ENCODE data around the gene EGFL7. TPM values are rescaled to one million over a fixed set of nuclear protein-coding genes. Genes with fewer than 3 reads are reported as not detected.

The EGFL7 gene
- total RNA-seq, 1 experiment from 2014 or later: 38.0 TPM

GRCh38 chr9:136681945-136682699, 19.4 kb downstream of the EGFL7 start:
- H3K79me1 ChIP-seq (ENCODE audit: insufficient read depth, low read depth, low read length, poor library complexity, severe bottlenecking): peaks cover 4% of the 10 kb centered on the region
- H3K18ac ChIP-seq (ENCODE audit: insufficient read length, low read depth, low read length): no peak overlapping the region
- no peak overlapping the region for H2BK12ac ChIP-seq (ENCODE audit: insufficient read length, low read depth, low read length)
- H3K27ac ChIP-seq (ENCODE audit: insufficient read length, low read depth, low read length): no peak overlapping the region
- TF ChIP-seq CTCF (conservative IDR thresholded peaks at IDR 0.05): no peak
- no peaks in the 10 kb centered on the region for H3K27me3 ChIP-seq (ENCODE audit: insufficient read depth, low read length)
- no peak overlapping the region for H2AFZ ChIP-seq (ENCODE audit: low read length)
- peaks cover 3% of the 10 kb centered on the region for H3K27me3 Mint-ChIP-seq (ENCODE audit: low read depth)
- H3K27ac Mint-ChIP-seq: no peak overlapping the region
- H3T11ph ChIP-seq (ENCODE audit: low read length): no peak overlapping the region
- no peak overlapping the region for H3K9ac ChIP-seq (ENCODE audit: extremely low read depth, insufficient read length, low read length)
- H3K23me2 ChIP-seq (ENCODE audit: insufficient read length, low read depth, low read length, poor library complexity, severe bottlenecking): peaks cover 7% of the 10 kb centered on the region
- no peaks in the 10 kb centered on the region; the same call in 1 of the 2 replicates for H3K4me1 ChIP-seq (ENCODE audit: insufficient read depth, low read length)
- no peak overlapping the region for H2BK5ac ChIP-seq (ENCODE audit: insufficient read length, low read length)
- H3K14ac ChIP-seq (ENCODE audit: insufficient read depth, low read length): peak overlapping the region; percentile 8; the same call in 1 of the 2 replicates
- WGBS (ENCODE audit: extremely low coverage, insufficient read length, low lambda C conversion rate): no CpG with 5 or more reads among the region's 20 CpGs
- H3K4me2 ChIP-seq (ENCODE audit: insufficient read depth, insufficient read length, low read length): no peak overlapping the region
- H3K79me2 ChIP-seq (ENCODE audit: insufficient read depth, low read length): no peaks in the 10 kb centered on the region; the same call in 1 of the 2 replicates
- no peak overlapping the region for H4K91ac ChIP-seq (ENCODE audit: insufficient read length, low read depth, low read length)
- peaks cover 0 to 13% of the 10 kb centered on the region in 2 experiments; a peak in 3 of 4 replicates for H3K4me1 Mint-ChIP-seq
- no peaks in the 10 kb centered on the region for H3K36me3 Mint-ChIP-seq (ENCODE audit: insufficient read depth in 1 of 3, low read depth in 3 of 3)
- no peak overlapping the region for H4K5ac ChIP-seq (ENCODE audit: insufficient read length, low read depth, low read length)
- H3K4me3 Mint-ChIP-seq: no peak overlapping the region
- H3K23ac ChIP-seq (ENCODE audit: insufficient read length, low read depth, low read length): no peak overlapping the region
- H4K8ac ChIP-seq (replicated peaks; ENCODE audit: insufficient read length, low read depth, low read length): no peak overlapping the region
- no peak overlapping the region for H2BK15ac ChIP-seq (ENCODE audit: low read depth, low read length)
- no peak for DNase-seq
- no peak overlapping the region for H3K4ac ChIP-seq (ENCODE audit: low read depth, low read length)
- H2AK5ac ChIP-seq (ENCODE audit: insufficient read length, low read length): no peak overlapping the region
- H3K56ac ChIP-seq (ENCODE audit: insufficient read length, low read depth, low read length): no peak overlapping the region
- no peaks in the 10 kb centered on the region for H3K9me3 Mint-ChIP-seq
- no peaks in the 10 kb centered on the region for H4K20me1 ChIP-seq (ENCODE audit: control insufficient read depth, insufficient read depth, insufficient read length)
- H2BK20ac ChIP-seq (ENCODE audit: low read depth, low read length, poor library complexity, severe bottlenecking): no peak overlapping the region
- no peaks in the 10 kb centered on the region for H3K9me3 ChIP-seq (ENCODE audit: control insufficient read depth, low read depth, low read length)
- no peak overlapping the region for H2BK120ac ChIP-seq (ENCODE audit: low read depth, low read length, poor library complexity, severe bottlenecking)

Data from H9 (cell line).